Bronchial epithelial cell (primary cell): Measurements from ENCODE around the gene CCDC148. TPM values are rescaled to one million over a fixed set of nuclear protein-coding genes. Genes with fewer than 3 reads are reported as not detected.

ENCODE experiments used
- DNase-seq: peaks from one replicate; pipeline ENCODE4 v3.0.0-alpha.2; 2010; ENCODE audit warnings: low read depth
- FAIRE-seq: peaks from 2 replicates; lab custom pipeline; 2011; peaks lifted over from hg19 to GRCh38; lab: Jason Lieb, UNC
- H3K27me3 ChIP-seq: 2 replicates; pipeline ENCODE4 v1.5.1; 2011; ENCODE audit warnings: low read length; ENCODE audit not compliant: control insufficient read depth, insufficient read depth
- H3K36me3 ChIP-seq: 2 replicates; pipeline ENCODE4 v1.5.1; 2011; ENCODE audit warnings: low read length; ENCODE audit not compliant: control insufficient read depth, insufficient read depth
- H3K4me3 ChIP-seq: 2 replicates; pipeline ENCODE4 v1.5.1; 2011; ENCODE audit warnings: mild to moderate bottlenecking, low read depth, low read length, control low read depth
- total RNA-seq: library from RNA; depleted of rRNA; stranded (reverse); fragments of >200 nt; gene quantifications from 2 replicates; pipeline ENCODE4 v1.2.1, GENCODE V29; 2014
- TF ChIP-seq, protein P1 (sequence below): IDR thresholded peaks from 2 replicates; pipeline ENCODE4 v1.5.1; 2011; ENCODE audit warnings: mild to moderate bottlenecking, moderate library complexity, low read length, control low read depth, inconsistent platforms; ENCODE audit not compliant: insufficient read depth, severe bottlenecking

CCDC148 gene
- total RNA-seq, 1 donor from 2014 or later = 0.26 TPM

DNA sequence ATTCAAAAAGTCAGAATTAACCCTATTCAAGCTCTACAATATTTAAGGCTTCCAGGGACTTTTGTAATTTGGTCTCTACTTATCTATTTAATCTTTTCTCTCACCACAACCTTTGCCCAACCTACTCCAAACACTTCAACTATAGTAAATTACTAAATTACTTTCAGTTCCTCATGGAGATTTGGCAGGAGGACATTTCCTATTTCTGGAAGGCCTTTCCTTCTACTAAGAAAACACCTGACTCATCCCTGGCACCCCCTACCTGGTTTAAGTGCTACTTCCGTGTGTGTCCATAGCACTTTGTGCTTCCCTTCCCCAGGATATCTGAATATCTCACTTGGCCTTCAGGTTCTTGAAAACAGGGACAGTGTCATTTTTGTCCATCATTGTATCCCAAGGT, 258.6 kb downstream of the CCDC148 start:
- DNase-seq (peak; percentile 39), FAIRE-seq (no peak)
- Histone ChIP-seq H3K4me3 (no peak overlapping the region), H3K27me3 (no peaks in the 10 kb centered on the region), H3K36me3 (no peaks in the 10 kb centered on the region)
- TF ChIP-seq, protein P1, sequence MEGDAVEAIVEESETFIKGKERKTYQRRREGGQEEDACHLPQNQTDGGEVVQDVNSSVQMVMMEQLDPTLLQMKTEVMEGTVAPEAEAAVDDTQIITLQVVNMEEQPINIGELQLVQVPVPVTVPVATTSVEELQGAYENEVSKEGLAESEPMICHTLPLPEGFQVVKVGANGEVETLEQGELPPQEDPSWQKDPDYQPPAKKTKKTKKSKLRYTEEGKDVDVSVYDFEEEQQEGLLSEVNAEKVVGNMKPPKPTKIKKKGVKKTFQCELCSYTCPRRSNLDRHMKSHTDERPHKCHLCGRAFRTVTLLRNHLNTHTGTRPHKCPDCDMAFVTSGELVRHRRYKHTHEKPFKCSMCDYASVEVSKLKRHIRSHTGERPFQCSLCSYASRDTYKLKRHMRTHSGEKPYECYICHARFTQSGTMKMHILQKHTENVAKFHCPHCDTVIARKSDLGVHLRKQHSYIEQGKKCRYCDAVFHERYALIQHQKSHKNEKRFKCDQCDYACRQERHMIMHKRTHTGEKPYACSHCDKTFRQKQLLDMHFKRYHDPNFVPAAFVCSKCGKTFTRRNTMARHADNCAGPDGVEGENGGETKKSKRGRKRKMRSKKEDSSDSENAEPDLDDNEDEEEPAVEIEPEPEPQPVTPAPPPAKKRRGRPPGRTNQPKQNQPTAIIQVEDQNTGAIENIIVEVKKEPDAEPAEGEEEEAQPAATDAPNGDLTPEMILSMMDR = no peak

DNA sequence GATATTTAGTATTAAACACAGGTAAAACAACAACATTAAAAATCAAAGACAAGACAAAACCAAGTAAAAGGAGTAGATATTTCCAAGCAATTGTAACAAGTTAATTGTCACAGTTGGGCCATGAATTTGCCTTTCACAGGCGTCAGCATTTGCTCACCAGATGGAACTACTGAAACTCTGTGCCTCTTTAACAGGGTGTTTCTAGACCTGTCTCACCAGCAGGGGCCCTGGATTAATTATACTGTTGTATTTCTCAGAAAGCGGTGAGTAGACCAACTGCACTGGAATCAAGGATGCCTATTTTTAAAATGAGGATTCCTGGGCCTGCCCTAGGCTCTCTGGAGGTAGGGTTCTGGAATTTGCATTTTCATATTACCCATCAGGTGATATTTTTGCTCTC, 262.3 kb downstream of the CCDC148 start:
- DNase-seq = no peak
- Histone ChIP-seq H3K4me3 (no peak overlapping the region), H3K36me3 (no peaks in the 10 kb centered on the region), H3K27me3 (no peaks in the 10 kb centered on the region)
- TF ChIP-seq, protein P1 = no peak
- FAIRE-seq = no peak

DNA sequence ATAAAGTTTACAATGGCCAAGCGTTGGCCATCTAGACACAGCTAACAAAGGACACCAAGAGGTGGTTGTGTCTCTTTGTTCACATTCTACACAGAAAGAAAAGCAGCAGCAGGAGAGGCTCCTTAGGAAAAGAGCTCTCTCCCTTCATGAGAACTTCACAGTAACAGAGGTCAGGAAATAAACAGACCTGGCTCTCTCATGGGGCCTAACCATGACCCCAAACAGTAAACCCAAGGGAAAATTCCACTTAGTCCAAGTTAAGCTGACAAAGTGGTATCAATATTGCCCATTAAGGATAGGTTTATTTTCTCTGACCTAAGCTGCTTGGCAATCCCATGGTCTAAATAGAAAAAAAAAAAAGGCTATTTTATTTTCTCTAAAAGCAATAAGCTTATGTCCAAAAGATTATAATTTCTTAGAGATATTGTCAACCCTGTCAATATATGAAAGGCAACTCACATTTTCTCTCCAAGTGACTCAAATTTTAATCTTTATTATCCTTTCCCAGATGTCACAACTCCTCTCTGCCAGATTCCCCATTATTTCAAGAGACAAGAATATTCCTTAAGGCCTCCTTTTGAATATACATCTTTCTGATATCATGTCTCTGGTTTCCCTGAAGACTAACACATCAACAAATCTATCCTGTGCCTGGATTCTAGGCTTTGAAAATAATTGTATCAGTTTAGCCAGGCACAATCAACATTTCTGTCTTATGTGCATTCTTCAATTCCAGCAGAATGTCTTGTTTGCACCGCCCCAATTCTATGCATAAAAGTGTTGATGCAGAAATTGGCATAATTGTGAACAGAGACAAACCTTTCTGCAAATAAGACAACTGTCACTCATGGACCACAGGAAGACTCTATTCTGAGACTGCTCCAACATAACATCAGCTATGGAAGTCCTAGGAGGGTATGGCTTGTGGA, 263.8 kb downstream of the CCDC148 start:
- TF ChIP-seq, protein P1 = no peak
- FAIRE-seq = no peak
- H3K27me3 ChIP-seq = no peaks in the 10 kb centered on the region
- no peak for DNase-seq
- no peak overlapping the region for H3K4me3 ChIP-seq
- H3K36me3 ChIP-seq = no peaks in the 10 kb centered on the region

DNA sequence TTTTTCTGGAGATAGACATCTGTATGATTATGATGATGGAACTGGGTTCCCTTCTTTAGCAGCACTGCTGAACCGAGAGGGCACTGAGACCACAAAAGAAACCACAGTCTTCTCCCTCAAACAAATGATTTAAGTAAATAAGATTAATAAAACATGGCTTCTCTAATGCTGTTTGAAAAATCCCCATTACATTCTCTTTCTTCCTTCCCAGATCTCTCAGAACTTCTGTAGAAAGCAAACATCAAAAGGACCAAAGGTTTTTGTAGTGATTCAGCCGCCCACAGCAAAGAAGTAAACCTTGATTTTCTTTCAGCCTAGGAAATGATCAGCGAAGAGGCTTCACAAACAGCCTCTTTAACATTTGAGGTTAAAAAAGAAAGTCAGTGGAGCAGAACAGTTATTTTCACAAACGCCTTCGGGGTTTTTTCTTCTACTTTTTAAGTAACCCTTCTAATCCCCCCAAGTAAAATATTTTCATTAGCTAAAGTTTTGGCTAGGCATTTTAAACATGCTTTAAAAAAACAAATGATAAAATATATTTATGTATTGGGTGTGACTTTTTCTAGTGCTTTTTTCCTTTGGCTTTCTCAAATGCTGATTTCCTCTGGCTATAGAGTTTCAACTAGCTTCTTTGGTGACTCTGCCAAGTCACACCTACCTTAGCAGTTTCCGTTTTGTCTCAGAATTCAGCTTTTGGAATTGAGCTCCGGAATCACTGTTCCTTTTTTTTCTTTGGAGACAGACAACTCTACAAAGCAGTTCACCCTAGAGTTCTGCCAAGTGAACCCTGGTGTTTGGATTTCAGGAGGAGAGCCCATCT, 265.3 kb downstream of the CCDC148 start:
- Histone ChIP-seq H3K36me3 (no peaks in the 10 kb centered on the region), H3K27me3 (no peaks in the 10 kb centered on the region), H3K4me3 (no peak overlapping the region)
- DNase-seq (no peak), FAIRE-seq (no peak)
- TF ChIP-seq, protein P1 = no peak

DNA sequence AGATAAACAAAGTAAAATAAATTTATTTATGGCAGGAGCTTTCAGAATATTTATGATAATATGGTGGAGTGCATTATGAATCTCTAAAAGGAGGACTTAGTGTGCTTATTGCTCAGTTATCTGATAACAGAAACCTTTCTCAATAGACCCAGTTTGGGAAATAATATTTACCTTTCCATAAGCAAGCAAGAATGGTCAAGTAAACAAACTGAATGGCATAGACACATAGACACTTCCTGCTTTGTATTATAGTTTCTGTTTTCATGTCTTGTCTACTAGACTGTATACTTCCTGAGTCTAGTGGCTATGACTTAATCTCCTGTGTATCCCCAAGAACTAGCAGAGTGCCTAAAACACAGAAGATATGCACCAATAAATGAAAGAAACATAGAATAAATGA, 267.0 kb downstream of the CCDC148 start:
- TF ChIP-seq, protein P1 = no peak
- FAIRE-seq = no peak
- peak; percentile 9 for DNase-seq
- Histone ChIP-seq H3K27me3 (peaks cover 3% of the 10 kb centered on the region), H3K4me3 (no peak overlapping the region), H3K36me3 (no peaks in the 10 kb centered on the region)
